ENCODE data around the gene MICU2.

DNA sequence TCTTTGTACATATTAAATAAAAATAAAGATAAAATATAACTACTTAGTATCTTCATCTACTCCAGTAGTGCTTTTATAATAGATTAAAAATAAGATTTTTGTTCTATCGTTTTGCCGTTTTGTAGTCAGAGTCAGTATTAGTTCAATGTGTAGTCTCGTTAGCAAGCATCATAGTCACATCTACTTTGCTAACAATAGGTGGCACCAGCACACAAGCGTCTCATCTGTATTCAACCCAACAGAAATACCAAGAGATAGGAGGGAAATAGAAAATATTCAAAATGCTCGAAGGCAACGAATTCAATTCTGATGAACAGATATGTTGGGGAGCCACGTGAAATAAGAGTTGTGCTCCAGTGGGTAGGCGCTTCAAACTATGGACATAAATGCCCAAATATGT lies 21.4 kb upstream of the MICU2 start:
- TF ChIP-seq, protein P1, sequence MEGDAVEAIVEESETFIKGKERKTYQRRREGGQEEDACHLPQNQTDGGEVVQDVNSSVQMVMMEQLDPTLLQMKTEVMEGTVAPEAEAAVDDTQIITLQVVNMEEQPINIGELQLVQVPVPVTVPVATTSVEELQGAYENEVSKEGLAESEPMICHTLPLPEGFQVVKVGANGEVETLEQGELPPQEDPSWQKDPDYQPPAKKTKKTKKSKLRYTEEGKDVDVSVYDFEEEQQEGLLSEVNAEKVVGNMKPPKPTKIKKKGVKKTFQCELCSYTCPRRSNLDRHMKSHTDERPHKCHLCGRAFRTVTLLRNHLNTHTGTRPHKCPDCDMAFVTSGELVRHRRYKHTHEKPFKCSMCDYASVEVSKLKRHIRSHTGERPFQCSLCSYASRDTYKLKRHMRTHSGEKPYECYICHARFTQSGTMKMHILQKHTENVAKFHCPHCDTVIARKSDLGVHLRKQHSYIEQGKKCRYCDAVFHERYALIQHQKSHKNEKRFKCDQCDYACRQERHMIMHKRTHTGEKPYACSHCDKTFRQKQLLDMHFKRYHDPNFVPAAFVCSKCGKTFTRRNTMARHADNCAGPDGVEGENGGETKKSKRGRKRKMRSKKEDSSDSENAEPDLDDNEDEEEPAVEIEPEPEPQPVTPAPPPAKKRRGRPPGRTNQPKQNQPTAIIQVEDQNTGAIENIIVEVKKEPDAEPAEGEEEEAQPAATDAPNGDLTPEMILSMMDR (IDR thresholded peaks at IDR 0.05): no peak
- TF ChIP-seq EP300 (IDR thresholded peaks at IDR 0.05): no peak
- no peak for TF ChIP-seq POLR2A (IDR thresholded peaks at IDR 0.05)
- TF ChIP-seq POLR2AphosphoS5 (IDR thresholded peaks at IDR 0.05): no peak

Data from suprapubic skin (tissue), 4 donors.